Anterior cingulate cortex (tissue), 58 donors: ENCODE results near the gene SLC25A28.
"Not testable (repeated sequence)": the region's sequence is repeated elsewhere in the genome, so short reads cannot be mapped to it uniquely, and the experiment has no call there.

Experiments
- DNase-seq, 58 donors: peaks; one replicate each; lab custom pipeline; 2025; lab: John Stamatoyannopoulos, UW

Gene SLC25A28

GRCh38 chr10:99629625-99629978, 9.4 kb upstream of the SLC25A28 start:
- DNase-seq: no peak

GRCh38 chr10:99628923-99629624, 8.8 kb upstream of the SLC25A28 start:
- DNase-seq: no peak

- not testable (repeated sequence) for DNase-seq
These were observed 4.9 kb upstream of the SLC25A28 start for GRCh38 chr10:99625124-99625523.

- DNase-seq: no peak
These were observed 3.7 kb upstream of the SLC25A28 start for GRCh38 chr10:99623919-99624318.

- peak in 1 of 58 donors; percentile 93 for DNase-seq
These were observed 1.4 kb upstream of the SLC25A28 start for GRCh38 chr10:99621454-99622251.

- peak; percentile 42 to 100 (median 92) for DNase-seq
These were observed 643 bp upstream of the SLC25A28 start for GRCh38 chr10:99620711-99621453.

- DNase-seq: no peak
These were observed 994 bp downstream of the SLC25A28 start for GRCh38 chr10:99619090-99619800.

- DNase-seq: no peak
These were observed 2.5 kb downstream of the SLC25A28 start for GRCh38 chr10:99617696-99618095.

- DNase-seq: no peak
These were observed 4.8 kb downstream of the SLC25A28 start for GRCh38 chr10:99615426-99615825.

GRCh38 chr10:99612167-99612831, 7.9 kb downstream of the SLC25A28 start:
- DNase-seq: peak in 20 of 58 donors; percentile 1 to 61 (median 7)

- DNase-seq: no peak
These were observed 8.9 kb downstream of the SLC25A28 start for GRCh38 chr10:99611326-99611725.

- DNase-seq: no peak
These were observed 10.0 kb downstream of the SLC25A28 start for GRCh38 chr10:99610221-99610620.

GRCh38 chr10:99609186-99609585, 11.1 kb downstream of the SLC25A28 start:
- no peak for DNase-seq

GRCh38 chr10:99605351-99605750, 14.9 kb downstream of the SLC25A28 start:
- DNase-seq: no peak

GRCh38 chr10:99604862-99605261, 15.4 kb downstream of the SLC25A28 start:
- DNase-seq: no peak

GRCh38 chr10:99598781-99599509, 21.3 kb downstream of the SLC25A28 start:
- DNase-seq: peak in 1 of 58 donors; percentile 2

GRCh38 chr10:99598011-99598410, 22.2 kb downstream of the SLC25A28 start:
- no peak for DNase-seq

- not testable (repeated sequence) for DNase-seq
These were observed 23.5 kb downstream of the SLC25A28 start for GRCh38 chr10:99596708-99597107.

- no peak for DNase-seq
These were observed 24.3 kb downstream of the SLC25A28 start for GRCh38 chr10:99595770-99596465.
